Neural progenitor cell (in vitro differentiated cells): ENCODE data around the gene NPPC. TPM values are rescaled to one million over a fixed set of nuclear protein-coding genes. Genes with fewer than 3 reads are reported as not detected.
A peak's percentile ranks its signal among the peaks of the same experiment; 100 is the strongest.

Experiments used
- DNase-seq: peaks from one replicate; pipeline ENCODE4 v3.0.0-alpha.2; 2016; ENCODE audit warnings: low spot score
- H2AFZ ChIP-seq: fragments of 200-600 bp; sonication (generic); replicated peaks from 2 replicates; pipeline ENCODE4 v1.6.1; 2016; ENCODE audit warnings: antibody characterized with exemption
- H3F3A ChIP-seq: fragments of 200-600 bp; sonication (generic); 2 replicates; pipeline ENCODE4 v1.6.1; 2016; ENCODE audit warnings: antibody characterized with exemption, low read depth
- H3K27ac ChIP-seq: fragments of 200-600 bp; sonication (generic); 2 replicates; pipeline ENCODE4 v1.5.1; 2016; ENCODE audit warnings: mild to moderate bottlenecking
- H3K27me3 ChIP-seq: fragments of 200-600 bp; sonication (generic); 2 replicates; pipeline ENCODE4 v1.6.1; 2016; ENCODE audit warnings: mild to moderate bottlenecking, moderate library complexity
- H3K36me3 ChIP-seq: fragments of 200-600 bp; sonication (generic); 2 replicates; pipeline ENCODE4 v1.5.1; 2016
- H3K4me1 ChIP-seq: fragments of 200-600 bp; sonication (generic); 2 replicates; pipeline ENCODE4 v1.6.1; 2016; ENCODE audit warnings: mixed run types
- H3K4me2 ChIP-seq: fragments of 200-600 bp; sonication (generic); 2 replicates; pipeline ENCODE4 v1.6.1; 2016
- H3K4me3 ChIP-seq: fragments of 200-600 bp; sonication (generic); 2 replicates; pipeline ENCODE4 v1.5.1; 2016
- H3K79me2 ChIP-seq: fragments of 200-600 bp; sonication (generic); 2 replicates; pipeline ENCODE4 v1.6.1; 2016; ENCODE audit warnings: low read depth
- H3K9ac ChIP-seq: fragments of 200-600 bp; sonication (generic); 2 replicates; pipeline ENCODE4 v1.6.1; 2016
- H3K9me3 ChIP-seq: fragments of 200-600 bp; sonication (generic); 2 replicates; pipeline ENCODE4 v1.5.1; 2016; ENCODE audit warnings: low read depth
- H4K20me1 ChIP-seq: fragments of 200-600 bp; sonication (generic); 2 replicates; pipeline ENCODE4 v1.6.1; 2016; ENCODE audit warnings: low read depth
- H3K27ac Mint-ChIP-seq: 3 replicates; pipeline ENCODE4 v1.8.0; 2021; ENCODE audit warnings: mixed read lengths
- H3K27me3 Mint-ChIP-seq: 2 replicates; pipeline ENCODE4 v1.8.0; 2022; ENCODE audit warnings: low read depth, mild to moderate bottlenecking, inconsistent platforms, moderate library complexity, mixed read lengths; ENCODE audit not compliant: insufficient read depth
- H3K36me3 Mint-ChIP-seq: 3 replicates; pipeline ENCODE4 v1.8.0; 2021; ENCODE audit warnings: mixed read lengths
- H3K4me1 Mint-ChIP-seq: 3 replicates; pipeline ENCODE4 v1.8.0; 2021; ENCODE audit warnings: mixed read lengths
- H3K4me3 Mint-ChIP-seq: 3 replicates; pipeline ENCODE4 v1.8.0; 2021; ENCODE audit warnings: mild to moderate bottlenecking, moderate library complexity, mixed read lengths
- H3K9me3 Mint-ChIP-seq: 3 replicates; pipeline ENCODE4 v1.8.0; 2020; ENCODE audit warnings: mixed read lengths
- EZH2 ChIP-seq: fragments of 200-600 bp; sonication (generic); IDR thresholded peaks from 2 replicates; pipeline ENCODE4 v1.6.1; 2017; ENCODE audit warnings: antibody characterized with exemption, mild to moderate bottlenecking, moderate library complexity
- EZH2phosphoT487 ChIP-seq: fragments of 200-600 bp; sonication (generic); IDR thresholded peaks from 2 replicates; pipeline ENCODE4 v1.6.1; 2017; ENCODE audit warnings: antibody characterized with exemption
- total RNA-seq: library from RNA; depleted of rRNA; stranded (reverse); fragments of >200 nt; gene quantifications from 2 replicates; pipeline ENCODE4 v1.2.3, GENCODE V29; 2015; ENCODE audit warnings: low replicate concordance
- TF ChIP-seq, protein P1 (sequence below): fragments of 200-600 bp; sonication (generic); IDR thresholded peaks from 2 replicates; pipeline ENCODE4 v1.5.1; 2017; ENCODE audit warnings: antibody characterized with exemption, mild to moderate bottlenecking

The NPPC gene
- total RNA-seq, 1 donor from 2014 or later, result not detected

DNA sequence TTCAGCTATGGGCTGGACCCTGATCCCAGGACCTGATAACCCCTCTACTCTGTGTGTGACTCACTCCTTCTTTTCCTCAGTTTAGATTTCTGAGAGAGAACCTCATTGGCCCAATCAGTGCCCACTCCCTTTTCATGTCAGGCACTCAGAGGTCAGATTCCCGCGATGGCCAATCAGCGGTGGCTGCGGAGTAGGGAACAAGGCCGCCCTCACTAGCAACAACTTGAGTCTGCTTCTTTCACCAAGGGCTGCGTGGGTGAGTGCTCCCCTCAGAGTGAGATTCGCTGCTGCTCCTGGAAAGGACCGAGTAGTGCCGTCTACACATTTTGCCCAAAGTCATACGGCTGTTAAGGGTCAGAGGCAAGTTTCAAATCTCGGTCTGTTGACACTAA, 34.7 kb downstream of the NPPC start:
- Histone ChIP-seq H4K20me1 (no peaks in the 10 kb centered on the region), H3K9ac (no peak overlapping the region), H3F3A (no peaks in the 10 kb centered on the region), H3K4me3 (no peak overlapping the region), H3K36me3 (no peaks in the 10 kb centered on the region), H3K79me2 (no peaks in the 10 kb centered on the region), H3K27ac (no peak overlapping the region), H3K4me1 (no peaks in the 10 kb centered on the region), H3K4me2 (no peak overlapping the region), H3K27me3 (no peaks in the 10 kb centered on the region), H3K9me3 (no peaks in the 10 kb centered on the region), H2AFZ (peak overlapping the region; percentile 26)
- no peaks in the 10 kb centered on the region for H3K4me1 Mint-ChIP-seq
- H3K9me3 Mint-ChIP-seq, result no peaks in the 10 kb centered on the region
- H3K27me3 Mint-ChIP-seq, result peaks cover 10% of the 10 kb centered on the region
- no peaks in the 10 kb centered on the region for H3K36me3 Mint-ChIP-seq
- TF ChIP-seq, protein P1, sequence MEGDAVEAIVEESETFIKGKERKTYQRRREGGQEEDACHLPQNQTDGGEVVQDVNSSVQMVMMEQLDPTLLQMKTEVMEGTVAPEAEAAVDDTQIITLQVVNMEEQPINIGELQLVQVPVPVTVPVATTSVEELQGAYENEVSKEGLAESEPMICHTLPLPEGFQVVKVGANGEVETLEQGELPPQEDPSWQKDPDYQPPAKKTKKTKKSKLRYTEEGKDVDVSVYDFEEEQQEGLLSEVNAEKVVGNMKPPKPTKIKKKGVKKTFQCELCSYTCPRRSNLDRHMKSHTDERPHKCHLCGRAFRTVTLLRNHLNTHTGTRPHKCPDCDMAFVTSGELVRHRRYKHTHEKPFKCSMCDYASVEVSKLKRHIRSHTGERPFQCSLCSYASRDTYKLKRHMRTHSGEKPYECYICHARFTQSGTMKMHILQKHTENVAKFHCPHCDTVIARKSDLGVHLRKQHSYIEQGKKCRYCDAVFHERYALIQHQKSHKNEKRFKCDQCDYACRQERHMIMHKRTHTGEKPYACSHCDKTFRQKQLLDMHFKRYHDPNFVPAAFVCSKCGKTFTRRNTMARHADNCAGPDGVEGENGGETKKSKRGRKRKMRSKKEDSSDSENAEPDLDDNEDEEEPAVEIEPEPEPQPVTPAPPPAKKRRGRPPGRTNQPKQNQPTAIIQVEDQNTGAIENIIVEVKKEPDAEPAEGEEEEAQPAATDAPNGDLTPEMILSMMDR, result no peak
- no peak overlapping the region for H3K4me3 Mint-ChIP-seq
- no peak for DNase-seq
- no peak overlapping the region for H3K27ac Mint-ChIP-seq

DNA sequence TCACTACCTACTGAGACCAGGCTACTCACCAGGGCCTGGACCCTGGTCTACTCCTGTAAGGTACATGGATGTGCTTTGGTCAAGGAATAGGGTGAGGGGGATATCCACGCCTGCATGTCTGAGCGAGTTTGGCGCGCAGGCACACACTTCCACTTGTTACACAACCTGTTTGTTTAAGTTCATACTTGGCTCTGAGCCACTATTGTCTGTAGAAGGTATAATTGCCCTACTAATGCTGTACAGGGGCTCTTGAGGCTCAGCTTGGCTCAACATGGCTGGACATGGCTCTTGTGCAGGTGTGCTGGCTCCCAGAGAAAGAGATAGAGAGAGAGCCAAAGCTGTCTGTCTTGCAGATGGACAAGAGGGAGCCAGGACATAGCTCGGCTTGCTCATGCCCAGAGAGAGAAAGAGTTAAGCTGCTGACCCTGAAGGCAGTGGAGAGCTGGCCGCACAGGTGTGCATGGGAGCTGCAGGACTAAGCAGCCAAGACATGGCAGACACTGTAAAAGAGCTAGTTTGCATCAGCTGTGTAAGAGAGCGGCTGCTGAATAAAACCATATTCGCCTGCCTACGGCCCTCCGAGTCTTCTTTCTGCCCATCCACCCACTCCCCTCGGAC, 35.2 kb downstream of the NPPC start:
- Mint-ChIP-seq H3K4me3 (no peak overlapping the region), H3K27me3 (peaks cover 10% of the 10 kb centered on the region), H3K9me3 (peaks cover 2% of the 10 kb centered on the region), H3K36me3 (no peaks in the 10 kb centered on the region), H3K27ac (no peak overlapping the region), H3K4me1 (no peaks in the 10 kb centered on the region)
- H3F3A ChIP-seq, result no peaks in the 10 kb centered on the region
- DNase-seq, result no peak
- peak overlapping the region; percentile 26 for H2AFZ ChIP-seq
- H3K4me1 ChIP-seq, result no peaks in the 10 kb centered on the region
- H3K9ac ChIP-seq, result no peak overlapping the region
- no peak overlapping the region for H3K4me2 ChIP-seq
- H3K79me2 ChIP-seq, result no peaks in the 10 kb centered on the region
- no peaks in the 10 kb centered on the region for H3K9me3 ChIP-seq
- no peaks in the 10 kb centered on the region for H4K20me1 ChIP-seq
- no peak overlapping the region for H3K27ac ChIP-seq
- H3K36me3 ChIP-seq, result no peaks in the 10 kb centered on the region
- H3K4me3 ChIP-seq, result no peak overlapping the region
- TF ChIP-seq, protein P1, result no peak
- TF ChIP-seq EZH2, result no peak
- no peak for TF ChIP-seq EZH2phosphoT487
- no peaks in the 10 kb centered on the region for H3K27me3 ChIP-seq

DNA sequence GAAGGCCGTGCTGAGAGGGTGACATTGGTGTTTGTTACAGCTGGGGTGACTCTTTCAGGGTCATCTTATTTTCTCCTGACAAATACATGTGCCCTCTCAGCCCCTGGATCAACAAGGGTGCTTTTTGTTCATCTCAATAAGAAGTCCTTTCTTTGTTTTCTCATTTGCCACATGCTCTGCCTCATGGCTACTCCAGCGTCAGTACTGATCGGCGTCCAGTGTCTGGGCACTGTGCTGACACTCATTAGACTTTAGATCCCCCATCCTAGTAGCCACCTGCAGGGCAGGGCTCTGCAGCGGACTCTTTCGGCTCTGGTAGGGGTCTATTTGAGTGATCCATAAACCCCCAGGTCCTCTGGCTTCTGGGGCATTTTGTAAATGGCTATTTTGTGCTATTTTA, 38.4 kb downstream of the NPPC start:
- Mint-ChIP-seq H3K27ac (no peak overlapping the region), H3K4me3 (no peak overlapping the region), H3K9me3 (peaks cover 7% of the 10 kb centered on the region), H3K27me3 (peaks cover 11% of the 10 kb centered on the region), H3K4me1 (no peaks in the 10 kb centered on the region), H3K36me3 (no peaks in the 10 kb centered on the region)
- Histone ChIP-seq H3K27me3 (no peaks in the 10 kb centered on the region), H3K9ac (no peak overlapping the region), H3K27ac (no peak overlapping the region), H3F3A (no peaks in the 10 kb centered on the region), H3K4me3 (no peak overlapping the region), H3K36me3 (no peaks in the 10 kb centered on the region), H4K20me1 (no peaks in the 10 kb centered on the region), H3K79me2 (no peaks in the 10 kb centered on the region), H3K4me1 (no peaks in the 10 kb centered on the region), H3K9me3 (no peaks in the 10 kb centered on the region), H2AFZ (no peak overlapping the region), H3K4me2 (no peak overlapping the region)
- TF ChIP-seq, protein P1, result no peak
- TF ChIP-seq EZH2phosphoT487 (no peak), EZH2 (no peak)
- no peak for DNase-seq
